ENCODE results near the gene SYNDIG1L.

DNA sequence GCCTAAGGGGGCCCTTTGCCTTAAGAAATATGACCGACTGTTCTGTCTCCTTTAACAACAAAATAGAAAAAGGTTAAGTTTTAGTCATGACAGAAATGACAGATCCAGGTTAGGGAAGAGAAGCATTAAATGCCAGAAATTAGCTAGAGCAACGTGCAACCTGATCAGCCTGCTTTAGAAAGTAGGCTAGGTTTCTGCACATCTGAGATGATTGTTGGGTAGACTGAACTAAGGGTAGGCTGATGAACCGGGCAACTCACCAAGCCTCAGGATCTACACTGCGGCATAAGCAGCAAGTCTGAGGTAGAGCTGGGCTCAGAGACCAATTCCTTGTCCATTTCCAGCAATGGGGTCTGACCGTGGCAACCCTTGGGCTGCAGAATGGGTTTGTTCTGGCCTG lies 37.7 kb upstream of the SYNDIG1L start:
- no peak for TF ChIP-seq GATA2 (IDR thresholded peaks at IDR 0.05; ENCODE audit: low read depth, low read length)
- no peak for TF ChIP-seq GATA3 (IDR thresholded peaks at IDR 0.05; ENCODE audit: low read depth, low read length)

All from SH-SY5Y (cell line).